Adipose tissue (tissue), 3 donors: ENCODE data around the gene CHST14. TPM values are rescaled to one million over a fixed set of nuclear protein-coding genes. Genes with fewer than 3 reads are reported as not detected.

Experiments
- H3K27ac ChIP-seq: one replicate; pipeline ENCODE4 v1.5.1; 2013; ENCODE audit warnings: low read depth, low read length
- WGBS, 3 donors: extraction: QIAGEN DNeasy Blood & Tissue Kit; methylation state at CpG; one replicate each; pipeline ENCODE4 v1.1.7; 2013; 5-methylcytosine and 5-hydroxymethylcytosine counted together
- polyA plus RNA-seq, 3 donors: library from polyadenylated mRNA; stranded (reverse); fragments of 200-250 nt; gene quantifications; one replicate each; pipeline ENCODE4 v1.2.3, GENCODE V29; 2013
- donor health status: healthy with polysubstance abuse.
- donor health status: Bipolar disorder and iron deficiency.
- donor health status: healthy.

The CHST14 gene
- polyA plus RNA-seq, 3 donors, result 4.7 to 7.4 (median 7.0) TPM

DNA sequence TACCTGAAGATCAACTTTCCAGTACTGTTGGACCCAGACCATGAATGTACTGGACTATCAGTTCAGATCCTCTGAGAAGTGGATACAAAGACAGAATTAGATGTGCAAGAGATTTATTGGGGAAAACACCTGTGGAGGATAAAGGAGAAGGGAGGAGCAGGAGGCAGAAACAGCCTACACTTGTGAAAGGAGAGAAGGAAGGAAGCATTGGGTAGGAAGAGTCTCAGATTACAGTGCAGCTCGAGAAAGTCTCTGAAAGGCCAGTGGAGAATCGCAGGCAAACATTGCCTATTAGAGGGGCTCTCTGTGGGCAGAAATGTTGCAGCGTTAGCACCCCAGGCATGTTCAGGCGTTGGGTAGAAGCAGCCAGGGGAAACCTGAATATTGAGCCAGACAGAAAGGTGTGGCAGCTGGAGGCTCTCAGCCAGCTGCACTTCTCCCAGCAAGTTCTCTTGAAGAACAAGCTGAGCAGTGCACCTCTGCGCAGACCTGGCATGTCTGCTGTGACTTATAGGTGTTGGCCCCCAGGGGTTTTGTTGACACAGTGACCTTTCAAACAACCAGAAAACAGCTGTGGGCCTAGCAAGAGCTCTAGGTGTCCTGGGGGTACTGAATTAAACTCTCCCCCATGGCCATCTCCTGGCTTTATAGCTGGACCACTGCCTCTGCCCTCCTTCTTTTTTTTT, 7.0 kb downstream of the CHST14 start:
- WGBS, 3 donors, result 31 to 67% (median 62%) methylated on average over 5 of the region's 5 CpGs
- H3K27ac ChIP-seq, result no peak overlapping the region

DNA sequence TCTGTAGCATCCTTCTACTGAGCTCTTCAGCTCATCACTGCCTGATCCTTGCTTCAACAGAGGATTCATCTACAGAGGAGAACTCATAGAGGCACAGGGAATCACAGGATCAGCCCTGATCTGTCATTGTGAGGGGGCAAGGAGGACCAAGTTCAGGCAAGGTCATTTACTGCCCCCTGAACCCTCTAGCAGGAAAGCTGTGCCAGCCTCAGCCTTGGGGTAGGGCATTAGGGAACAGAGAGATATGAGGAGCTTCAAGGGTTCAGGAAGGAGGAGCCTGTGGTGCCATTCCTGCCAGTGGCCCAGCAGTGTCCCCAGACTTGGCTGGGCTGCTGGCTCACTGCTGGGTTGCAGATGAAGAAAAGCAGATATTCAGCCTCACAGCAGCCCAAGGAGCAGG, 8.2 kb downstream of the CHST14 start:
- H3K27ac ChIP-seq, result no peak overlapping the region

DNA sequence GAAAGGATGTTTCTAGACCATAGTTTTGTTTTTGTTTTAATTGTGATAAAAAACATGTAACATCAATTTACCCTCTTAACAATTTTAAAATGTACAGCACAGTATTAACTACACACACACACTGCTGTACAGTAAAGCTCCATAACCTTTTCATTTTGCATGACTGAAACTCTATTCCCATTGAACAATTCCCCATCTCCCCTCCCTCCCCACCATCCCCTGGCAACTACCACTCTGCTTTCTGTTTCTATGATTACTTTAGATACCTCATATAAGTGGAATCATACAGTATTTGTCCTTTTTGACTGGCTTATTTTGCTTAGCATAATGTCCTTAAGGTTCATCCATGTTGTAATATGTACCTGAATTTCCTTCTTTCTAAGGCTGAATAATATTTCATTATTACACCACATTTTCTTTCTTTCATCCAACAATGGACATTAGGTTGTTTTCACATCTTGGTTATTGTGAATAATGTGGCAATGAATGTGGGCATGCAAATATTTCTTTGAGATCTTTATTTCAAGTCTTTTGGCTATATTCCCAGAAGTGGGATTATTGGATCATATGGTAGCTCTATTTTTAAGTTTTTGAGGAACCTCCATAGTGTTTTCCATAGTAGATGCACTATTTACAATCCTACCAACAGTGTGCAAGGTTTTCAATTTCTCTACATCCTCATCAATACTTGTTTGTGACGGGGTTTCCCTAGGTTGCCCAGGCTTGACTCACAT, 10.7 kb downstream of the CHST14 start:
- no peak overlapping the region for H3K27ac ChIP-seq
- 82 to 90% (median 86%) methylated on average over 1 of the region's 1 CpG for WGBS, 3 donors

DNA sequence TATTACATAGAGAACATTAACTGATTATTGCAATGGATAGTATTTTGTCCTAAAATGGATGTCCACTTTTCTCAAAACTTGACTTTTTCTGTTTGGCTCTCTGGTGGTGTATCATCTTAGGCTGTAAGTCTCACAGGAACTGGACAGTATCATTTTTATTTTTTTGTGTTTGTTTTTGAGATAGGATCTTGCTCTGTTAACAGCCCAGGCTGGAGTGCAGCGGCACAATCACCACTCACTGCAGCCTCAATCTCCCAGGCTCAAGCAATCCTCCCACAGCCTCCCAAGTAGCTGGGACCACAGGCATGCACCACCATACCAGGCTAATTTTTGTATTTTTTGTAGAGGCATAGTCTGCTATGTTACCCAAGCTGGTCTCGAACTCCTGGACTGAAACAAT, 13.1 kb downstream of the CHST14 start:
- no peak overlapping the region for H3K27ac ChIP-seq
- 90 to 93% (median 91%) methylated on average over 2 of the region's 2 CpGs for WGBS, 3 donors

DNA sequence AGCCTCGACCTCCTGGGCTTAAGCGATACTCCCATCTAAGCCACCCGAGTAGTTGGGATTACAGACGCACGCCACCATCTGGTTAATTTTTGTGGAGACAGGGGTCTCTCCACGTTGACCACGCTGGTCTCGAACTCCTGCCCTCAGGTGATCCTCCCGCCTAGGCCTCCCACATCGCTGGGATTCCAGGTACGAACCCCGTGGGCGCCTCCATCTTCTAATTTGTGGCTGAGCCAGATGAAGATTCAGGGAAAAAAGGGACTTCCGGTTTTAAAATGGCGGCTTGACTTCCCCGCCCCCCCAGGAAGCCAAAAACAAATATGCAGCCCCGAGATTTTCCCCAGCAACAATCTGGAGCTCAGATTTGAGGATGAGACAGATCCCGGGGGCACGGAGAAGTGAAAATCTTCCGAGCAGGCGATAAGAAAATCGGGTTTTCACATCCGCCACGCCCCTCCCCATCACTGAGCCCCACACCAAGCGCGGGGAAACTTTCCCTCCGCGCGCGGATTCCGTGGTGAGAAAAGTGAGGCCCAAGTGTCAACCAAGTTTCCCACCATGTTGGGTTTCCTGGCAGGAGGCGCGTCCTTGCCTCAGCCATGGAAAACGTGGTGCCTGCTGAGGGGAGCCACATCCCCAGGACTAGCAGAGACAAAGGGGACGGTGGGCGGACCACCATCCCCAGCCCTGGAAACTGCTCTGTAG, 15.4 kb downstream of the CHST14 start:
- 75 to 87% (median 84%) methylated on average over 36 of the region's 36 CpGs for WGBS, 3 donors
- H3K27ac ChIP-seq, result no peak overlapping the region

DNA sequence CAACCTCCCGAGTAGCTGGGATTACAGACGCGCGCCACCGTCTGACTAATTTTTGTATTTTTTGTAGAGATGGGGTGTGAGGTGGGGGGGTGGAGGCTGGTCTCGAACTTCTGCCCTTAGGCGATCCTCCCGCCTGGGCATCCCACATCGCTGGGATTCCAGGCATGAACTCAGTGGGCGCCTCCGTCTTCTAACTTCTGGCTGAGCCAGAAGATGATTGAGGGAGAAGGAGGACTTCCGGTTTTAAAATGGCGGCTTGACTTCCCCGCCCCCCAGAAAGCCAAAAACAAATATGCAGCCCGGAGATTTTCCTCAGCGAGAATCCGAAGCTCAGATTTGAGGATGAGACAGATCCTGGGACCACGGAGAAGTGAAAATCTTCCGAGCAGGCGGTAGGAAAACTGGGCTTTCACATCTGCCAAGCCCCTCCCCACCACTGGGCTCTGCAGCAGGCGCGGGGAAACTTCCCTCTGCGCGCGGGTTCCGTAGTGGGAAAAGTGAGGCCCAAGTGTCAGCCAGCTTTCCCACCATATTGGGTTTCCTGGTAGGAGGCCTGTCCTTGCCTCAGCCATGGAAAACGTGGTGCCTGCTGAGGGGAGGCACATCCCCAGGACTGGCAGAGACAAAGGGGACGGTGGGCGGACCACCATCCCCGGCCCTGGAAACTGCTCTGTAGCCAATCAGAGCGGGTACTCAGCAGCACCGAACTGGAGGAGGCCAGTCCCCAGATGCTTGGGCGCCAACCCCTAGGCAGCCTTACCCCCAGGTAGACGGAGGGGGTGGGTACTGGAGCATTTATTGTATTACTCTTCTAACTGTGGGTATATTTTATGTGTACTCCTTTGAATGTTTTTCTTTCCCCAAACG, 17.3 kb downstream of the CHST14 start:
- WGBS, 3 donors, result 88 to 92% (median 91%) methylated on average over 35 of the region's 35 CpGs

DNA sequence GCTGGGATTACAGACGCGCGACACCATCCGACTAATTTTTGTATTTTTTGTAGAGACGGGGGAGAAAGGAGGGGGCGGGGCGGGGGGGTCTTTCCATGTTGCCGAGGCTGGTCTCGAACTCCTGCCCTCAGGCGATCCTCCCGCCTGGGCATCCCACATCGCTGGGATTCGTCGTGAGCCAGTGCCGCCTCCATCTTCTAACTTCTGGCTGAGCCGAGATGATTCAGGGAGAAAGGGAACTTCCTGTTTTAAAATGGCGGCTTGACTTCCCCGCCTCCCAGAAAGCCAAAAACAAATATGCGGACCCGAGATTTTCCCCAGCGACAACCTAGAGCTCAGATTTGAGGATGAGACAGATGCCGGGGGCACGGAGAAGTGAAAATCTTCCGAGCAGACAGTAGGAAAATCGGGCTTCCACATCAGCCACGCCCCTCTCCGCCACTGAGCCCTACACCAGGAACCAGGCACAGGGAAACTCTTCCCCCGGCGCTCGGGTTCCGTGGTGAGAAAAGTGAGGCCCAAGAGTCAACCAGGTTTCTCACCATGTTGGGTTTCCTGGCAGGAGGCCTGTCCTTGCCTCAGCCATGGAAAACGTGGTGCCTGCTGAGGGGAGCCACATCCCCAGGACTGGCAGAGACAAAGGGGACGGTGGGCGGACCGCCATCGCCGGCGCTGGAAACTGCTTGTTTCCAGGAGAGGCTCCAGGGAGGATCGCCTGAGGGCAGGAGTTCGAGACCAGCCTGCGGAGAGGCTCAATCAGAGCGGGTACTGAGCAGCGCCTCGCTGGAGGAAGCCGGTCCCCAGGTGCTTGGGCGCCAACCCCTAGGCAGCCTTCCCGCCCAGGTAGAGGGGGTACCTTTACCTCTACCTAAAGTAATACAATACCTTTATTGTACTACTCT, 18.7 kb downstream of the CHST14 start:
- H3K27ac ChIP-seq, result no peak overlapping the region
- 86 to 88% (median 87%) methylated on average over 47 of the region's 47 CpGs for WGBS, 3 donors

More for the DNA sequence above, 17.3 kb downstream of the CHST14 start:
- H3K27ac ChIP-seq, result no peak overlapping the region

DNA sequence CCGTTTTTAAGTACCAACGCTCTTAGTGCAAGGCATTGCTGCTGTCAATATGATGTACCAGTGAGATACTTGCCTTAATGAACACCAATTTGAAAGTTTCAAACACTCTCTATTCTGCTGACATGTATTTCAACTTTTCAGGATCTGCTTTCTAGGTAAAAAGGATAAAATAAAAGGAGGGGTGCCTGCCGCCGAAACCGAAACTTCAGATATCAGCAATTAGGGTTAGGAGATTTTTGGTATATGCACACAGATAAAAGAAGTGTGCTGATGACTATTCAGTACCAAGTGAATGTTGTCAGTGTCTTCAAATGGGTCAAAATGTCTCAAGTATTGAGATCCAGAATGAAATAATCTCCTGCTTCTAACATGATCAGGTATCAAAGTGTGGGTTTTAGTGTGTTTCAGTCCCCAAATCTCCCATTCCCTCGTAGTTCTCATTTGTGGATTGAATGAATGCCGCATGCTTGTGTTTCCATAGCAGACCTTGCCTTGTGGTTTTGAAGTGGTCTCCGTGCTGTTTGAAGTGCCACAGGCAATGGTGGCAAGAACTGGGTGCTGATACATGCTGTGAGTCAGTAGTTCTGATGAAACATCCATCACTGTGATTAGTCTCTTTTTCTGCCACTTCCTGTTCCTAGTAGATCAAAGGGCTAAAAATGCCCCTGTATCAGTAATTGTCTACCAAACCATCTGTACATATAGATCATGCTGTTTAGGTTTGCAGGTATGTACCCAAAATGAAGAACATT, 22.5 kb downstream of the CHST14 start:
- H3K27ac ChIP-seq, result no peak overlapping the region
- 80 to 83% (median 82%) methylated on average over 8 of the region's 8 CpGs for whole genome bisulfite sequencing, 3 donors

DNA sequence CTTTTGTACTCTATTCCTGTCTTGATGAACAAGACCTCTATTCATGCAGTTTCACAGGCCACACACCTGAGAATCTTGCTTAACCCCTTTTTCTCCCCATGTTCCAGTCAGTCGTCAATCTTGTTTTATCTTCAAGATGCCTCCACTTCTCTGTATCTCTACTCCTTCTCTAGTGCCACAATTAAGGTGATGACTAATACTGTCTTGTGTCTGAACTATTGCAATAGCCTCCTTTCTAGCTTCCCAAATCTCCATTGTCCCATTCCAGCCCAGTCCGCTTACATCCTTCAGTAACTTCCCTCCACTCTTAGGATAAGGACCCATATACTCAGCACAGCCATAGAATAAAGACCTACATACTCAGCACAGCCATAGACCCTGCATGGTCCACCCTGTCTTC, 24.7 kb downstream of the CHST14 start:
- 94 to 98% (median 96%) methylated on average over 2 of the region's 2 CpGs for WGBS, 3 donors
- H3K27ac ChIP-seq, result no peak overlapping the region

DNA sequence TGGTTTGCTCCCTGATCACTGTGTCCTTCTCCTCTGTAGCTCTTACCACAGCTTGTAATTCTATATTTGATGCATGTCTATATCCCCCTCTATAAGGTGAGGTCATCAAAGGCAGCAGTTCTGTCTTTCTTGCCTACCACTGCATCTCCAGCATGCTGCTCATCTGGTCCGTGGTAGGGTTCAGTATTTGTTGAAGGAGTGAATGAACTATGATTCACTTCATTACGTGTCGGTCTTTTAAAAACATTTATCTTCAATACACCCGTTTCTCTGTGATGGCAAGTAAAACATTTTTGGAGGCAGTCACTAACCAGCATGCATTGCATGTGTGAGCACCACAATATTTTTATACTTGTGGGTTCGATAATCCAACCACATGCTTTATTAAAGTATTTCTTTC, 27.6 kb downstream of the CHST14 start:
- 73 to 79% (median 77%) methylated on average over 5 of the region's 5 CpGs for WGBS, 3 donors
- no peak overlapping the region for H3K27ac ChIP-seq

DNA sequence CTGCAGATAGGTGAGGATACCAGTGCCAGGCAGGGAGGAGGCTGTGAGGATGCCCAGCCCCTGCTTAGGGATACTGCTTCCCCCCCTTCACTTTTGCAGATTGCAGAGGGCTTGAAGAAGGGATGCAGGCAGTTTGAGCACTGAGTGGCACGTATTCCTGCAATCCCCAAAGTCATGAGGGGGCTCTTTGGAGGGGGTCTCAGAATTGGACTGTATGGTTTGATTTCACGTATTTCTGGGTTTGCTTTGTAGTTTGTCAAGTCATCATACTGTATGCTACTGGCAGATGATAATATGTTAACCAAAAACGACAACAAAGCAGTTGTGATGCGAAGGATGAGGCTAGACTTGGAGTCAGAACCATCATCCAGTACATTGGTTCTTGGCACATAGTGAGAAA, 28.1 kb downstream of the CHST14 start:
- H3K27ac ChIP-seq, result no peak overlapping the region
- 74 to 77% (median 74%) methylated on average over 4 of the region's 4 CpGs for WGBS, 3 donors

DNA sequence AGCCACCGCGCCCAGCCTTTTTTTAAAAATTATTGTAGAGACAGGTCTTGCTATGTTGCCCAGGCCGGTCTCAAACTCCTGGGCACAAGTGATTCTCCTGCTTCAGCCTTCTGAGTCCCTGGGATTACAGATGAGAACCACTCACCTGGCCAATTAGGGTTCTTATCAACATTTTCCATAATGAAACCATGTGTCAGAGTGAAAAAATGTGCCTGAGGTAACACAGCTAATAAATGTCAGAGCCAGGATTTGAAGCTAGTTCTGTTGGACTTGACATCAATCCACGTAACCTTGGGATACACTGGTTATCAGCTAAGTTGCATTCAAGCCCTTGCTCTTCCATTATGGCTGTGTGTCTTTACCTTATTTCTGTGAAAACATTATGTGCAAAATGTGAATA, 29.1 kb downstream of the CHST14 start:
- no peak overlapping the region for H3K27ac ChIP-seq
- WGBS, 3 donors, result 69 to 94% (median 88%) methylated on average over 4 of the region's 4 CpGs

DNA sequence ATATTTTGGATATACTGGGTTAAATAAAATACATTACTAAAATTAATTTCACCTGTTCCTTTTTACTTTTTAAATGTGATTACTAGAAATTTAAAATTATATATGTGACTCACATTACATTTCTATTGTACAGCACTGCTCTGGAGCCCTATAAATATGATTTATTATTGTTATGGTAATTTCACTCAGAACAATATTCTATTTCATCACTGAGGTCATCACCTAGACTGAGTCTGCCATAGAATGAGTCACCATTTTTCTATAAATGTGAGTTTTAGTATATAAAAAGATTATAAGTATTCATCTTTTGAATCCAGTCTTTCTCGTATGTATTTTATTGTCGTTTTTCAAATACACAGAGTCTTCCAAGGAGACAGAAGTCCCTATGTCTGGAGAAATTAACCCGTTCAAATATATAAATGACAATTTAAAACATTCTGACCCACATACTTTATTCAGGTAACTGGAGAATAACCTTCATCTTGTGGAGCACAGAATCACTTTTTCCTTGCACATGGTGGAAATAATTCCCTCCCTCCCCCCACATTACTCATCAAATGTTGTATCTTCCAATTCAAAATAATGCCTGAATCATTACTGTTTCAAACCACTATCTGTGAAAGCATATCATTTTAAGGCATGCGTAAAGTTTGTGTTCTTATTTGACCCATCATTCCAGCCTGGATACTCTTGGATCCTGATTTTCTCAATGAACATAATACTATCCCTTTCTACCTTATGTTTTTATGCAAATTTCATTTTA, 30.0 kb downstream of the CHST14 start:
- WGBS, 3 donors, result 74 to 83% (median 76%) methylated on average over 4 of the region's 4 CpGs
- no peak overlapping the region for H3K27ac ChIP-seq

DNA sequence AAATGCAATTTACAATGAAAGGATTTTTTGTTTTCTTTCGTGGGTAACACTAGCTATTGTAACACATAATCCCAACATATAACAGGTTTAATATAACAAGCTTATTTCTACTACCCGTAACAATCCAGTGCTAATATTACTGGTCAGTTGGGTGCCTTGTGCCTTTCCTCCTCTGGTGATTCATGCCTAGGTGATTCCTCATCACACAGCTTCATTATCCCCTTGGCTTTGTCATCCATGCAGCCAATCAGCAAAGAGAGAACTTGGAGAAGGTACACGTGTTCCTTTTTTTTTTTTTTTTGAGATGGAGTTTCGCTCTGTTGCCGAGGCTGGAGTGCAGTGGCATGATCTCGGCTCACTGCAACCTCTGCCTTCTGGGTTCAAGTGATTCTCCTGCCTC, 30.7 kb downstream of the CHST14 start:
- WGBS, 3 donors, result 79 to 84% (median 79%) methylated on average over 4 to 6 of the region's 6 CpGs
- H3K27ac ChIP-seq, result no peak overlapping the region

DNA sequence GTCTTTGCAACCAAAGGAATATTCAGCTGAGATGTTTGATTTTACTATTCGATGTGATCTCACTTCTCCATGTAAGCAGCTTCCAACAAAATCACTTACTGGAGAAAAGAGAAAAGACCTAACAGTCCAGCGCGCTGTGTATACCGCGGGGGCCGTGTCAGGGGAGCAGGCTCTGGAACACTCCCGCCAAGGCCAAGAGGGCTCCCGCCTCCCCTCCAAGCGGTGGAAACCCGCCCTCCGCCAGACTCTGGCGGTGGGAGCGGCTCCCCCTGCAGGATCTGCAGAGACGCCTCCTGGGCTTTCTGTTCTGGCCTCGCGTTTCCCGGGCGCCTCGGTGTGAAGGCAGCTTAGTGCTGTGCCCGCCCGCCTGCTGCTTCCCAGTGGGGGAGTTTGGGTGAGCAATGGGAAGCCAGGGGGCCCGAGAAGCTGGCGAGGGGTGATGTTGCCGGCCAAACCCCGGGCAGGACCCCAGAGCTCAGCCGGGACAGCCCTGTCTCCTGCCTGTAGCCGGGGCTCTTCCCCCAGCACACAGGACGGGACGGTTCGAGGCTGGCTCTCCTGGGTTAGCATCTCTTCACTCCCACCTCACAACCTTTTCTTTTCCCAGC, 36.3 kb downstream of the CHST14 start:
- 1 to 4% (median 2%) methylated on average over 30 of the region's 30 CpGs for WGBS, 3 donors
- H3K27ac ChIP-seq, result no peak overlapping the region

DNA sequence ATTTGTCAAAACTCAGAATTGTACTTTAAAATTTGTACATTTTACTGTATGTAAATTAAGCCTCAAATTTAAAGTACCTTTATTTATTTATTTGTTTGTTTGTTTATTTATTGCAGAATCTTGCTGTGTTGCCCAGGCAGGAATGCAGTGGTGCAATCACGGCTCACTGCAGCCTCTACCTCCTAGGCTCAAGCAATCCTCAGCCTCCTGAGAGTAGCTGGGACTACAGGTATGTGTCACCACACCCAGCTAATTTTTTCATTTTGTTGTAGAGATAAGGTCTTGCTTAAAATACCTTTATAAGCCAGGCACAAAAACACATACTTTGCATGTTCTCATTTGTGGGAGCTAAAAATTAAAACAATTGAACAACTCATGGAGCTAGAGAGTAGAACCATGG, 37.4 kb downstream of the CHST14 start:
- no peak overlapping the region for H3K27ac ChIP-seq
- 86 to 97% (median 94%) methylated on average over 1 of the region's 1 CpG for WGBS, 3 donors
